Activated CD4-positive, alpha-beta T cell treated with anti-CD3 and anti-CD28 coated beads for 24 hours (primary cell): Measurements from ENCODE around the gene KLC1.

Experiments
- DNase-seq, 2 donors: peaks; one replicate each; pipeline ENCODE4 v3.0.0-alpha.2; 2020; ENCODE audit warnings: low read depth in 2 of 2

Gene KLC1

DNA sequence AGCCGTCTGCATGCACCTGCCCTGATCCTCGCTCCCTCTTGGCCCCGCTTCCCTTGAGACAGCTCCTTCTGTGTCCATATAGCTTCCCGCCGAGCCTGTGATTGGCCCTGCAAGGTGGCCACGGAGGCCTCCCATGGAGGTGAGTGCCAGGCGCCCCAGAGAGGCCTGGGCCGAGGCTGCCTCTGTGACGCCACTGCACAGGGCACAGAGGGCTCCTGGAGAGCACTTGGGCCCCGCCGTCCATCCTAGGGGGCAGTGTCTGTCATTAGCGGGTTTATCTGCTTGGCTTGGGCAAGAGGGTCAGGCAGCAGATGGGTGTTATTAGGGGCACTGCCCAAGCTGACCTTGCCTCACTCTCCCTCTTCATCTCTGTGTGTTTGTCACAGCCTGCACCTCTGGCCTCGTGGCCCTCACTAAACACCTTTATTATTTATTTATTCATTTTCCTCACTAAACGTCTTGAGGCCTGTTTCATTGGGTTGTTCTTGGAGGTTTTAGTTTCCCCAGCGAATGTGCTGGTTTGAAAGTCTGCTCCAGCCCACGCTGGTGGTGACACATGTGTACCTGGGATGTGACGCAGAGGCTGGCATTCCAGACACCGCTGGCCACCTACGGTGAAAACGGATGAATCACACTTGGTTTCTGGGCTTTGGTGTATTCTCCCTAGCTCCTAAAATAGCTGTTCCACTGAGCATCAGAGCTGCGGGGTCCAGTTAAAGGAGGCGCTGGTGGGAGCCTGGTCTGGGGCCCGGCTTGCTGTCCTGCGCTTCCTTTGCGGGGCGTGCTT lies 92.5 kb downstream of the KLC1 start:
- peak in 1 of 2 donors; percentile 25 for DNase-seq

DNA sequence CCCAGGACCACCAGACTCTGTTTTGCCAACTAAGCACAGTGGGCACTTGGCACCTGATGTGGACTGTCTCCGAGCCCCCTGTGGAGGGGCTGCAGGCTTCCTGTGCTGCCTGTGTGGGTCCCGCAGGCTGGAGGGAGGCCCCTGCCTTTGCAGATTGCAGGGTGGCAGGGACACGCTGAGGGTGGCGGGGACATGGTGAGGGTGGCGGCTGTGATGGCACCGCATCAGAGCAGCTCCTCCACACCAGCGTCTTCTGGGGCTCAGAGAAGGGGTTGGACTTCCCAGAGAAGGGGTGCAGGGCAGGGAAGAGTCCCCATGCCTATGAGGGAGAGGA lies 94.7 kb downstream of the KLC1 start:
- DNase-seq: no peak

GRCh38 chr14:103724116-103724515 lies 95.1 kb downstream of the KLC1 start:
- DNase-seq: no peak

- DNase-seq: no peak
Observed at GRCh38 chr14:103725001-103725682, 96.1 kb downstream of the KLC1 start.

GRCh38 chr14:103725739-103726395 lies 96.9 kb downstream of the KLC1 start:
- no peak for DNase-seq

DNA sequence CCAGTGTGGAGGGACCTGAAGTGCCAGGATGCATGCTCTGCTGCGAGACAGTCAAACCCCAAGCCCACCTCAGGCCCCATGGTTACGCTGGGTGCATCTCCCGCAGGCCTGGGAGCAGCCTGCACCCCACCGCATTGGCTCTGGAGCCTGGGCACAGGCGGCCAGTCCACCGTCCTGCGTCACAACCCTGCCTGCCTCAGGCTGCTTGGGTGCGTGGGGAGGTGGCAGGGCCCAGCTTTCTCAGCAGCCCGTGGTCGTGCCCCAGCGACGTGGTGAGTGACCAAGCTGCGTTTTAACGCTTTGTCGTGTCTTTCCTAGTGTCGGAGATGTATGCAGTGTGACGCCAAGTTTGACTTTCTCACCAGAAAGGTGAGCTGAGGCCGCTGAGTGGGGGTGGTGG lies 97.5 kb downstream of the KLC1 start:
- DNase-seq: no peak

DNA sequence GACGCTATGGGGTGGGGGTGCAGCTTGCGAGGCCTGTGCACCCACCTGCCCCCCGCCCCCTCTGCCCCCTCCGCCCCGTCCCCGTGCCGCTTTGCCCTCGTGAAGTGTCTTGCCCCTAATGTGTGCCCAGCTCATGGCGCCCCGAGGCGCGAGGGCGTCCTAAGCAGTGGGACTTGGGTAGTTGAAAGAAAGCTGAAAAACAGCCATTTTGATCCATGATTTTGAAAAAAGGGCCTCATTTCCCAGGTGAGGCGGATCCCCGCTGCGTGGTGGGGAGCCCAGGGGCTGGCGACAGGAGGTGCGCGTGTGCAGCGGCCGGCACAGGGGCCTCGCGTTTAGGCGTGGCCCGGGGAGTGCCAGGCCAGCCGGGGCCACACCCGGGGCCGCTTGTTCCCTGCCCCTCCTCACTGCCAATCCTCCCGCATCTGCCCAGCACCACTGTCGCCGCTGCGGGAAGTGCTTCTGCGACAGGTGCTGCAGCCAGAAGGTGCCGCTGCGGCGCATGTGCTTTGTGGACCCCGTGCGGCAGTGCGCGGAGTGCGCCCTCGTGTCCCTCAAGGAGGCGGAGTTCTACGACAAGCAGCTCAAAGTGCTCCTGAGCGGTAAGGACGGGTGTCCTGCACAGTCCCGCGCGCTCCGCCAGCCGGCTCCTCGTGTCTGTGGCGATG lies 98.4 kb downstream of the KLC1 start:
- DNase-seq: no peak

DNA sequence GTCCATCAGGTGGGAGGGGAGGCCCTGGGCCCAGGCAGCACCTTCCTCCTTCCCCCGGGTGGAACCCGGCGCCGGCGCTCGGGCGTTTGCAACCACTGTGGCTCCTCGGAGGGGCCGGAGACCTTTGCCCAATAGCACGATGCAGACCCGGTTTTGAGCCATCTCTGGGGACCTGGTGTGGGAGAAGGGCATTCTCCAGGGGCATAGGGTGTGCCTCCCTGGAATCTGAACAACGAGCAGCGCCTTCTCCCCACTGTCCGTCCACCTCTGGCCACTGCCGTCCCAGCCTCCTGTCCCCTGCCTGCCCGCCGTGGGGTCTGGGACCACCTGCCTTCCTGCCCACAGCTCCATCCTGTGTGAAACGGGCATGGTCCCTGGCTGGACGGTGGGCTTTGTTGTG lies 99.1 kb downstream of the KLC1 start:
- DNase-seq: no peak

GRCh38 chr14:103728721-103729120 lies 99.7 kb downstream of the KLC1 start:
- no peak for DNase-seq

DNA sequence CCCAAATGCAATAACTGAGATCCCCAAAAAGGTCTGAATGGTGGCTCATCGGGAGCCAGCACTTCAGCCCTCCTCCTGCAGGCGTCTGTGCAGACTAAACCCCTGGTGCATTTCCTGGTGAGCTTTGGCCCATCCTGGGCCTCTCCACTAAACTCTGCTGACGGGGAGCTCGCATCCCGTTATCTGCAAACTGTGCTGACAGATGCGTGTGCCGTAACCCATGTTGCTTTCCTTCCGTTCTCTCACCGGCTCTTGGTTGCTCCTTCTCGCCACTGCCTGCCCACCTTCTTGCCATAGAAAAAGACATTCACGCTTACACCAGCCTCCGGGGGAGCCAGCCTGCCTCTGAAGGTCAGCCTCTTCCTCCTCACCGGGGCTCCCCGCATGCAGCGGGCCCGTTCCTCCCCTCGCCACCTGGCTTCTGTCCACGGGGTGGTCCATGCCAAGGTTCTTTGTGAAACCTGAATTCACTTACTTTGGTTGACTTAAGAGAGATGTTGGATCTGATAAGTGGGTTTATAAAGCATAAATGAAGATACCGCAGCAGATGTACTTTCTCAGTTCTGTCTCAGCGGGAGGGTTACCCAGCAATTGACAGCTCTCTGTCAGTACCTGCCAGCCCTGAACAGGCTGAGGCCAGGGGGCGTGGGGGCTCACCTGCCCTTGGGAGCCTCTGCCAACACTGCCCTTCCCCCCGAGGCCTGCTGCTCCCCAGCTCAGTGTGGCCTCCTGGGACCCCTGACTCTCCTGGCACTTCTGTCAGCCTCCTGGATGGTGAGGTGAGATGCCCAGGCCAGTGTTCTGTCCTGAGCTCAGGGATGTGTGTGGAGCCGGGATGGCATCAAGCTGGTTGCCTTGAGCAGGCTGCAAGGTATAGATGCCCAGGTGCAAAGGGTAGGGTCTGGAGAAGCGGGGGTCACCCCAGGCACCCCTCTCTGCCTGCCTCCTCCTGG lies 100.8 kb downstream of the KLC1 start:
- no peak for DNase-seq

DNA sequence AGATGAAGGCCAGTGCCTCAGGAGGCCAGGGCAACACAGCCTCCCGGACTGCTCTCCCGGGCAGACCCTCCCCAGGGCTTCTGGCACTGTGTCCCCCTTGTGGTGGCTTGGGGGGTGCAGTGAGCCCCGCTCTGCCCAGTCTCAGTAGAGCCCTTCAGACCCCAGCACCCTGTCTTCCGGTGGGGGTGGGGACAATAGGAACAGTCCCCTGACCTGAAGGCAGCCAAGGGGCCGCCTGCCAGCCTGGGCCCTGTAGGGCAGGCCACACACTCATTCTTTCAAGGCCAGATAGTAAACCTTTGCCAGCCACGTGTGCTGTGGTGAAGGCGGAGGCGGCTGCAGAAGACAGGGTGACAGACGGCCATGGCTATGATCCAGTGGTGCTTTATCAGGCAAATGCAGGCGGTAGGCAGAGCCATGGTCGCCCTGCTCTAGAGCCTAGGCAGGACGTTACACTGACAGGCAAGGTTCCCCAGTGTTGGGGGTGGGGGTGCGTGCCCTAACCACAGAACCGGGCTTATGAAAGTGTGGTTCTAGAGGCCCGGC lies 101.6 kb downstream of the KLC1 start:
- DNase-seq: no peak

DNA sequence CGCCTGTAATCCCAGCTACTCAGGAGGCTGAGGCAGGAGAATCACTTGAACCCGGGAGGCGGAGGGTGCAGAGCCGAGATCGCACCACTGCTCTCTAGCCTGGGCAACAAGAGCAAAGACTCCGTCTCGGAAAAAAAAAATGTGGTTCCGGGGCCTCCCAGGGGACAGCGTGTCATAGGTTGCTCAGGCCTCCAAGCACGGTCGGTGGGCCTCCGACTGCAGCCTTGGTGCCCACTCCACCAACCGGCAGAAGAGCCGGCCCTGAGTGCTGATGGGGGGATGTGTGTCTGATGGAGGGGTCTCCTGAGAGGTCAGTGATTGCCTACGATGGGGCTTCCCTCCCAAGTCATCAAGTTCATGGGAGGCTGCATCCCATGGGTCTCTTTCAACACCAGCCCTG lies 102.5 kb downstream of the KLC1 start:
- DNase-seq: no peak

- no peak for DNase-seq
Observed at GRCh38 chr14:103731916-103732867, 103.2 kb downstream of the KLC1 start.

GRCh38 chr14:103732868-103733620 lies 104.0 kb downstream of the KLC1 start:
- no peak for DNase-seq

GRCh38 chr14:103733651-103734050 lies 104.6 kb downstream of the KLC1 start:
- no peak for DNase-seq

GRCh38 chr14:103734081-103734888 lies 105.3 kb downstream of the KLC1 start:
- DNase-seq: no peak

GRCh38 chr14:103735022-103735421 lies 106.0 kb downstream of the KLC1 start:
- no peak for DNase-seq

DNA sequence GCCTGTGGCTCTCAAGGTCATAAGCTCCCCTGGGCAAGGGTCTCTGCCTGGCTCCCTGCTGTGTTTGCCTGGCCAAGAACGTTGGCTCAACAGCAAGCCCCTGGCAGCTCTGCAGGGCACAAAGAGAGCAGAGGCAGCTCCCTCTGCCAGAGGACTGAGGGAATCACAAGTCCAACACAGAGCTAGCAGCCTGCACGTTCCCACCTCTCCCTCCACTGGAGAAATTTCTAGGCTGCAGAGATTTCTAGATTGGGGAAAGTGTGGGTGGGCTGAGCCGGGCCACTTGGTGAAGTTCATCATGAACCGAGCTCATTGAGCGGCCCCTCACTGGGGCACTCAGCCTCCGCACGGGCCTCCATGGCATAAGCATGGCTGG lies 106.4 kb downstream of the KLC1 start:
- DNase-seq: no peak
